ENCODE results near the gene LRIG3.

DNA sequence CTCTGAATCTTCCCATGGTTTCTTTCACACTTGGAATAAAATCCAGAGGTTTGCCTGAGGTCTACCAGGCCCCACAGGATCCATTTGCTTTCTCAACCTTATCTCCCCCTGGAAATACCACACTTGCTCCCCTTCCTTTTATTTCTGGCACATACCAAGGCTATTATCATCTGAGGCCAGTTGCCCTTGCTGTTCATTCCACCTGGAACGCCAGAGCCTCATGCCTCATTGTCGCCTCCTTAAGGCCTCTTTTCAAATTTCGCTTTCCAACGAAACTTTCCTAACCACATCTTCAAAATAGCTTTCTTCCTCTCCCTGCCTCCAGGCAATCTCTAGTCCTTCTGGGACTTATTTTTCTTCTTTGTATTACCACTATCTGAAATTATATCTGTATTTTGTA lies 11.2 kb upstream of the LRIG3 start:
- TF ChIP-seq POLR2A (IDR thresholded peaks at IDR 0.05) (no peak), EP300 (IDR thresholded peaks at IDR 0.05; ENCODE audit: low read depth) (no peak), POLR2AphosphoS5 (IDR thresholded peaks at IDR 0.05) (no peak)
- TF ChIP-seq, protein P1, sequence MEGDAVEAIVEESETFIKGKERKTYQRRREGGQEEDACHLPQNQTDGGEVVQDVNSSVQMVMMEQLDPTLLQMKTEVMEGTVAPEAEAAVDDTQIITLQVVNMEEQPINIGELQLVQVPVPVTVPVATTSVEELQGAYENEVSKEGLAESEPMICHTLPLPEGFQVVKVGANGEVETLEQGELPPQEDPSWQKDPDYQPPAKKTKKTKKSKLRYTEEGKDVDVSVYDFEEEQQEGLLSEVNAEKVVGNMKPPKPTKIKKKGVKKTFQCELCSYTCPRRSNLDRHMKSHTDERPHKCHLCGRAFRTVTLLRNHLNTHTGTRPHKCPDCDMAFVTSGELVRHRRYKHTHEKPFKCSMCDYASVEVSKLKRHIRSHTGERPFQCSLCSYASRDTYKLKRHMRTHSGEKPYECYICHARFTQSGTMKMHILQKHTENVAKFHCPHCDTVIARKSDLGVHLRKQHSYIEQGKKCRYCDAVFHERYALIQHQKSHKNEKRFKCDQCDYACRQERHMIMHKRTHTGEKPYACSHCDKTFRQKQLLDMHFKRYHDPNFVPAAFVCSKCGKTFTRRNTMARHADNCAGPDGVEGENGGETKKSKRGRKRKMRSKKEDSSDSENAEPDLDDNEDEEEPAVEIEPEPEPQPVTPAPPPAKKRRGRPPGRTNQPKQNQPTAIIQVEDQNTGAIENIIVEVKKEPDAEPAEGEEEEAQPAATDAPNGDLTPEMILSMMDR (IDR thresholded peaks at IDR 0.05) = no peak

All from transverse colon (tissue), 4 donors.